ENCODE measurements around the gene CACNA2D4.

GRCh38 chr12:1882405-1882804 is 36.0 kb downstream of the CACNA2D4 start:
- no peak for TF ChIP-seq CTCF (IDR thresholded peaks at IDR 0.05)
- no peak for TF ChIP-seq EP300 (IDR thresholded peaks at IDR 0.05)
- TF ChIP-seq POLR2A (IDR thresholded peaks at IDR 0.05), result no peak
